ENCODE measurements around the gene COL16A1. TPM values are rescaled to one million over a fixed set of nuclear protein-coding genes. Genes with fewer than 3 reads are reported as not detected.

COL16A1 gene
- total and polyA plus RNA-seq, 4 donors: 0.43 to 3.8 (median 2.3) TPM

DNA sequence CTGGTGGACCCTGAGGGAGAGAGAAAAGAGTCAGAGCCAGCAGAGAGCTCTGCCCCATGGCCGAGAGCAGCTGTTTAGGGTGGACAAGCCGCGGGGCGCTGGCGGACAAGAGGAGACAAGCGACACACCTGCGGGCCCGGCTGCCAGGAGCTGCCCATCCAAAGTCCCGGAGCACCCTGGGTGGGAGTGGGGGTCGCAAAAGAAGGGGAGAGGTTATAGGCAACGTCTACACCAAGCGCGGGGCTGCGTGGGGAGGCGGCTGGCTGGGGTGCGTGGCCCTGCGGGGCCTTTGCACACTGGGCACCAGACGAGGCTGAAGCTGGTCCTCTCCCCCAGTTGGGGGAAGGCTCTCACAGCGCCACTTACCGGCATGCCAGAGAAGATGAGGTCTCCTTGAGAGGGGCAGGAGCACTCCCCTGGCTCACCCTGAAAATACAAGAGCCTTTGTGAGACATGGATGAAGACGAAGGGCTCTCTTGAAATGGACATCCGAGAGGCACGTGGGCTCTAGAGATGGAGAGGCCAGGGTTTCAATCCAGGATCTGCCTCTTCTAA is 24.1 kb downstream of the COL16A1 start (continued):
- TF ChIP-seq, protein P1, sequence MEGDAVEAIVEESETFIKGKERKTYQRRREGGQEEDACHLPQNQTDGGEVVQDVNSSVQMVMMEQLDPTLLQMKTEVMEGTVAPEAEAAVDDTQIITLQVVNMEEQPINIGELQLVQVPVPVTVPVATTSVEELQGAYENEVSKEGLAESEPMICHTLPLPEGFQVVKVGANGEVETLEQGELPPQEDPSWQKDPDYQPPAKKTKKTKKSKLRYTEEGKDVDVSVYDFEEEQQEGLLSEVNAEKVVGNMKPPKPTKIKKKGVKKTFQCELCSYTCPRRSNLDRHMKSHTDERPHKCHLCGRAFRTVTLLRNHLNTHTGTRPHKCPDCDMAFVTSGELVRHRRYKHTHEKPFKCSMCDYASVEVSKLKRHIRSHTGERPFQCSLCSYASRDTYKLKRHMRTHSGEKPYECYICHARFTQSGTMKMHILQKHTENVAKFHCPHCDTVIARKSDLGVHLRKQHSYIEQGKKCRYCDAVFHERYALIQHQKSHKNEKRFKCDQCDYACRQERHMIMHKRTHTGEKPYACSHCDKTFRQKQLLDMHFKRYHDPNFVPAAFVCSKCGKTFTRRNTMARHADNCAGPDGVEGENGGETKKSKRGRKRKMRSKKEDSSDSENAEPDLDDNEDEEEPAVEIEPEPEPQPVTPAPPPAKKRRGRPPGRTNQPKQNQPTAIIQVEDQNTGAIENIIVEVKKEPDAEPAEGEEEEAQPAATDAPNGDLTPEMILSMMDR (IDR thresholded peaks at IDR 0.05; ENCODE audit: low read depth, low read length, missing input control): no peak
- TF ChIP-seq, protein P2, sequence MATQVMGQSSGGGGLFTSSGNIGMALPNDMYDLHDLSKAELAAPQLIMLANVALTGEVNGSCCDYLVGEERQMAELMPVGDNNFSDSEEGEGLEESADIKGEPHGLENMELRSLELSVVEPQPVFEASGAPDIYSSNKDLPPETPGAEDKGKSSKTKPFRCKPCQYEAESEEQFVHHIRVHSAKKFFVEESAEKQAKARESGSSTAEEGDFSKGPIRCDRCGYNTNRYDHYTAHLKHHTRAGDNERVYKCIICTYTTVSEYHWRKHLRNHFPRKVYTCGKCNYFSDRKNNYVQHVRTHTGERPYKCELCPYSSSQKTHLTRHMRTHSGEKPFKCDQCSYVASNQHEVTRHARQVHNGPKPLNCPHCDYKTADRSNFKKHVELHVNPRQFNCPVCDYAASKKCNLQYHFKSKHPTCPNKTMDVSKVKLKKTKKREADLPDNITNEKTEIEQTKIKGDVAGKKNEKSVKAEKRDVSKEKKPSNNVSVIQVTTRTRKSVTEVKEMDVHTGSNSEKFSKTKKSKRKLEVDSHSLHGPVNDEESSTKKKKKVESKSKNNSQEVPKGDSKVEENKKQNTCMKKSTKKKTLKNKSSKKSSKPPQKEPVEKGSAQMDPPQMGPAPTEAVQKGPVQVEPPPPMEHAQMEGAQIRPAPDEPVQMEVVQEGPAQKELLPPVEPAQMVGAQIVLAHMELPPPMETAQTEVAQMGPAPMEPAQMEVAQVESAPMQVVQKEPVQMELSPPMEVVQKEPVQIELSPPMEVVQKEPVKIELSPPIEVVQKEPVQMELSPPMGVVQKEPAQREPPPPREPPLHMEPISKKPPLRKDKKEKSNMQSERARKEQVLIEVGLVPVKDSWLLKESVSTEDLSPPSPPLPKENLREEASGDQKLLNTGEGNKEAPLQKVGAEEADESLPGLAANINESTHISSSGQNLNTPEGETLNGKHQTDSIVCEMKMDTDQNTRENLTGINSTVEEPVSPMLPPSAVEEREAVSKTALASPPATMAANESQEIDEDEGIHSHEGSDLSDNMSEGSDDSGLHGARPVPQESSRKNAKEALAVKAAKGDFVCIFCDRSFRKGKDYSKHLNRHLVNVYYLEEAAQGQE (IDR thresholded peaks at IDR 0.05): no peak
- TF ChIP-seq EGR1 (IDR thresholded peaks at IDR 0.05; ENCODE audit: low read depth in 2 of 2) (no peak), FOXA1 (IDR thresholded peaks at IDR 0.05) (no peak), GABPA (IDR thresholded peaks at IDR 0.05 in 1 of 2, conservative IDR thresholded peaks at IDR 0.05 in 1 of 2) (no peak), NR2F2 (IDR thresholded peaks at IDR 0.05) (no peak), RXRA (IDR thresholded peaks at IDR 0.05) (no peak)
- TF ChIP-seq, protein P3, sequence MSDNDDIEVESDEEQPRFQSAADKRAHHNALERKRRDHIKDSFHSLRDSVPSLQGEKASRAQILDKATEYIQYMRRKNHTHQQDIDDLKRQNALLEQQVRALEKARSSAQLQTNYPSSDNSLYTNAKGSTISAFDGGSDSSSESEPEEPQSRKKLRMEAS (IDR thresholded peaks at IDR 0.05): no peak

DNA sequence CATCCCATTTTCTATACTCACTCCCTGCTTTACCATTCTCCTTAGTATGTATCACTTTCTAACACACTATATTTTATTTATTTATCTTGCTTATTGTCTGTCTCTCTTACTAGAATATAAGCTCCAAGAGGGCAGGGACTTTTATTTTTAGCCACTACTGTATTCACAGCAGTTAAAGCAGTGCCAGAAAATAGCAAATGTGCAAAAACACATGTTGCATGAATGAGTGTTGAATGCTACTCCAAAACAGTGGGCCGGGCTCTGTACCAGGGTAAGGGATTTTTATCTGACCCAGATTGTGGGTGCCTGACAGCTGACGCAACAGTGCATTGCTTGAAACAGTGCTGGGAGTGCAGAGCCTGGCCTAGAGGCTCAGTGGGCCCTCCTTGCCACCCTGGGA is 24.7 kb downstream of the COL16A1 start:
- TF ChIP-seq YY1 (IDR thresholded peaks at IDR 0.05) (no peak), RXRA (IDR thresholded peaks at IDR 0.05) (no peak), FOXA2 (IDR thresholded peaks at IDR 0.05) (no peak), HNF4A (conservative IDR thresholded peaks at IDR 0.05) (no peak), EGR1 (IDR thresholded peaks at IDR 0.05; ENCODE audit: low read depth in 2 of 2) (no peak), FOXA1 (IDR thresholded peaks at IDR 0.05) (no peak), JUND (IDR thresholded peaks at IDR 0.05) (no peak), RAD21 (IDR thresholded peaks at IDR 0.05) (no peak), SP1 (IDR thresholded peaks at IDR 0.05) (no peak), HNF4G (IDR thresholded peaks at IDR 0.05) (no peak)
- TF ChIP-seq, protein P2 (IDR thresholded peaks at IDR 0.05): no peak
- 43% methylated on average over 2 of the region's 2 CpGs for WGBS
- H3K9ac ChIP-seq (ENCODE audit: low read depth in 1 of 2, low read length in 2 of 2): no peak overlapping the region

More for the DNA sequence above, 24.7 kb downstream of the COL16A1 start:
- DNase-seq (ENCODE audit: low spot score): no peak
- H3K4me3 ChIP-seq (ENCODE audit: low read depth in 1 of 3, low read length in 3 of 3): no peak overlapping the region
- no peak overlapping the region for H3K27ac ChIP-seq (ENCODE audit: low read depth in 1 of 2, low read length in 2 of 2)
- H3K4me1 ChIP-seq (ENCODE audit: control insufficient read depth in 4 of 4, insufficient read depth in 4 of 4, low read length in 3 of 4): no peaks in the 10 kb centered on the region
- H3K36me3 ChIP-seq (ENCODE audit: control insufficient read depth in 4 of 4, insufficient read depth in 3 of 4, low read depth in 1 of 4, low read length in 3 of 4): no peaks in the 10 kb centered on the region
- H3K9me3 ChIP-seq (ENCODE audit: control insufficient read depth in 4 of 4, low read length in 3 of 4): no peaks in the 10 kb centered on the region
- peaks cover 0 to 5% (median 0%) of the 10 kb centered on the region in 4 donors for H3K27me3 ChIP-seq (ENCODE audit: control insufficient read depth in 4 of 4, insufficient read depth in 4 of 4, low read length in 3 of 4)

Data from liver (tissue), 9 donors.